Measurements from ENCODE around the gene KDM4B. TPM values are rescaled to one million over a fixed set of nuclear protein-coding genes. Genes with fewer than 3 reads are reported as not detected.

KDM4B gene
- total RNA-seq, 4 donors from 2014 or later = 29.2 to 43.8 (median 38.7) TPM

GRCh38 chr19:5182751-5183150 is 213.8 kb downstream of the KDM4B start:
- TF ChIP-seq POLR2A (IDR thresholded peaks at IDR 0.05) = no peak
- no peak for TF ChIP-seq CTCF (IDR thresholded peaks at IDR 0.05)
- TF ChIP-seq EP300 (IDR thresholded peaks at IDR 0.05) = no peak
- TF ChIP-seq POLR2AphosphoS5 (IDR thresholded peaks at IDR 0.05) = no peak
- H3K4me3 ChIP-seq = no peak overlapping the region
- no peaks in the 10 kb centered on the region for H3K36me3 ChIP-seq
- 43 to 47% methylated on average over 5 to 7 of the region's 10 CpGs for WGBS, 2 donors (ENCODE audit: low coverage in 1 of 2)
- no peaks in the 10 kb centered on the region for H3K27me3 ChIP-seq
- no peak overlapping the region for H3K27ac ChIP-seq
- ATAC-seq = no peak
- no peaks in the 10 kb centered on the region for H3K4me1 ChIP-seq
- H3K9me3 ChIP-seq = no peaks in the 10 kb centered on the region

- no peak for ATAC-seq
Measured at GRCh38 chr19:5183616-5184015, 214.7 kb downstream of the KDM4B start.

DNA sequence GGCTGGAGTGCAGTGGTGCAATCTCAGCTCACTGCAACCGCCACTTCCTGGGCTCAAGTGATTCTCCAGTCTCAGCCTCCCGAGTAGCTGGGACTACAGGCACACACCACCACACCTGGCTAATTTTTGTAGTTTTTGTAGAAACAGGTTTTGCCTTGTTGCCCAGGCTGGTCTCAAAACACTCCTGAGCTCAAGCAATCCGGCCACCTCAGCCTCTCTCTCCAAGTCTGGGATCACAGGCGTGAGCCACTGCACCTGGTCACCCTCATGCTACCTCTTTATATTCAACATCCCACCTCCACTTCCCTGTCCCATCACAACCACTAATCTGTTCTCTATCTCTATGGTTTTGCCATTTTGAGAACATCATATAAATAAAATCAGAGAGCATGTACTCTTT is 216.0 kb downstream of the KDM4B start:
- Histone ChIP-seq H3K4me1 (no peaks in the 10 kb centered on the region), H3K9me3 (no peaks in the 10 kb centered on the region), H3K27ac (no peak overlapping the region), H3K4me3 (no peak overlapping the region), H3K36me3 (no peaks in the 10 kb centered on the region), H3K27me3 (no peaks in the 10 kb centered on the region)
- TF ChIP-seq POLR2AphosphoS5 (IDR thresholded peaks at IDR 0.05) = no peak
- no peak for TF ChIP-seq CTCF (IDR thresholded peaks at IDR 0.05)
- ATAC-seq = no peak
- WGBS, 2 donors (ENCODE audit: low coverage in 1 of 2) = 93 to 95% methylated on average over 3 to 4 of the region's 4 CpGs

More at GRCh38 chr19:5183616-5184015, 214.7 kb downstream of the KDM4B start:
- no peak overlapping the region for H3K27ac ChIP-seq
- H3K36me3 ChIP-seq = no peaks in the 10 kb centered on the region
- 77 to 97% methylated on average over 3 of the region's 3 CpGs for WGBS, 2 donors (ENCODE audit: low coverage in 1 of 2)
- no peaks in the 10 kb centered on the region for H3K4me1 ChIP-seq
- TF ChIP-seq EP300 (IDR thresholded peaks at IDR 0.05) (no peak), POLR2AphosphoS5 (IDR thresholded peaks at IDR 0.05) (no peak), POLR2A (IDR thresholded peaks at IDR 0.05) (no peak), CTCF (IDR thresholded peaks at IDR 0.05) (no peak)
- no peaks in the 10 kb centered on the region for H3K27me3 ChIP-seq
- no peak overlapping the region for H3K4me3 ChIP-seq
- H3K9me3 ChIP-seq = no peaks in the 10 kb centered on the region

DNA sequence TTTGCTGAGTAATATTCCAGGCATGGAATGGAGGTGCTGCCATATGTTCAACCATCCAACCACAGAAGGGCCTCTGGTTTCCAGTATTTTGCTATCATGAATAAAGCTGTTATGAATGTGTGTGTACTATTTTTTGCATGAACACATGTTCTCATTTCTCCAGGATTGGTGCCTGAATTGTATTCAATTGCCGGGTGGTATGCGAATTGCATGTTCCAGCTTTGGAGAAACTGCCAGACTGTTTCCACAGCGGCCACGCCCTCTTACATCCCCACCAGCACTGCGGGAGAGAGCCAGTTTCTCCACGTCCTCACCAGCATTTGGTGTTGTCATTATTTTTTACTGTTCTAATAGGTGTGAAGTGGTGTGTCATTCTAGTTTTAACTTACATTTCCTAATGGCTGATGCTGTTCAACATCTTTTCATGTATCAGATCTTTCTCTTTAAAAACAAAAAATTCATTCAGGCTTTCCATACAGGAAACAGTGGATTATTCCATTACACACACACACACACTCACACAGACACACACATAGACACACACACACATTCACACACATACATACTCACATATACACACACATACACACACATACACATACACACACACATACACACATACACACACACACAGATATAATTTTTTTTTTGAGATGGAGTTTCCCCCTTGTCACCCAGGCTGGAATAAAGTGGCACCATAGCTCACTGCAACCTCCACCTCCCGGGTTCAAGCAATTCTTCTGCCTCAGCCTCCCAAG is 217.6 kb downstream of the KDM4B start:
- 37 to 78% methylated on average over 6 to 7 of the region's 7 CpGs for WGBS, 2 donors (ENCODE audit: low coverage in 1 of 2)
- peak; percentile 63 for ATAC-seq
- no peaks in the 10 kb centered on the region for H3K36me3 ChIP-seq

More for the DNA sequence above, 217.6 kb downstream of the KDM4B start:
- Histone ChIP-seq H3K27ac (no peak overlapping the region), H3K27me3 (no peaks in the 10 kb centered on the region), H3K4me1 (no peaks in the 10 kb centered on the region), H3K4me3 (no peak overlapping the region), H3K9me3 (no peaks in the 10 kb centered on the region)
- TF ChIP-seq POLR2A (IDR thresholded peaks at IDR 0.05) (no peak), CTCF (IDR thresholded peaks at IDR 0.05) (no peak), EP300 (IDR thresholded peaks at IDR 0.05) (no peak), POLR2AphosphoS5 (IDR thresholded peaks at IDR 0.05) (no peak)

All from gastroesophageal sphincter (tissue), 4 donors.